H9 (cell line): Measurements from ENCODE around the gene CALML5. TPM values are rescaled to one million over a fixed set of nuclear protein-coding genes. Genes with fewer than 3 reads are reported as not detected.

ENCODE experiments used
- DNase-seq: peaks from one replicate; pipeline ENCODE4 v3.0.0-alpha.2; 2017
- H2AFZ ChIP-seq: one replicate; pipeline ENCODE4 v1.6.1; 2013; ENCODE audit warnings: mild to moderate bottlenecking, low read length, control low read depth, moderate library complexity
- H2AK5ac ChIP-seq: 2 replicates; pipeline ENCODE4 v1.6.1; 2013; ENCODE audit warnings: low read length, control low read depth, mixed read lengths; ENCODE audit not compliant: insufficient read length
- H2BK120ac ChIP-seq: one replicate; pipeline ENCODE4 v1.6.1; 2013; ENCODE audit warnings: low read depth, mild to moderate bottlenecking, low read length, control low read depth, inconsistent platforms; ENCODE audit not compliant: poor library complexity, severe bottlenecking
- H2BK12ac ChIP-seq: 2 replicates; pipeline ENCODE4 v1.6.1; 2013; ENCODE audit warnings: low read length, control low read depth, mixed read lengths, low read depth; ENCODE audit not compliant: insufficient read length
- H2BK15ac ChIP-seq: 2 replicates; pipeline ENCODE4 v1.6.1; 2013; ENCODE audit warnings: low read depth, low read length, control low read depth
- H2BK20ac ChIP-seq: one replicate; pipeline ENCODE4 v1.6.1; 2013; ENCODE audit warnings: low read depth, mild to moderate bottlenecking, low read length, control low read depth, inconsistent platforms; ENCODE audit not compliant: poor library complexity, severe bottlenecking
- H2BK5ac ChIP-seq: 2 replicates; pipeline ENCODE4 v1.6.1; 2013; ENCODE audit warnings: low read length, control low read depth, mixed read lengths; ENCODE audit not compliant: insufficient read length
- H3K14ac ChIP-seq: 2 replicates; pipeline ENCODE4 v1.6.1; 2013; ENCODE audit warnings: low read length, control low read depth; ENCODE audit not compliant: insufficient read depth
- H3K18ac ChIP-seq: 2 replicates; pipeline ENCODE4 v1.6.1; 2013; ENCODE audit warnings: low read depth, mild to moderate bottlenecking, mixed read lengths, low read length, control low read depth; ENCODE audit not compliant: insufficient read length
- H3K23ac ChIP-seq: 2 replicates; pipeline ENCODE4 v1.6.1; 2013; ENCODE audit warnings: low read length, control low read depth, mixed read lengths, low read depth; ENCODE audit not compliant: insufficient read length
- H3K23me2 ChIP-seq: 2 replicates; pipeline ENCODE4 v1.6.1; 2013; ENCODE audit warnings: low read depth, mild to moderate bottlenecking, mixed read lengths, low read length, control low read depth; ENCODE audit not compliant: insufficient read length, poor library complexity, severe bottlenecking
- H3K27ac ChIP-seq: 2 replicates; pipeline ENCODE4 v1.5.1; 2013; ENCODE audit warnings: low read length, control low read depth, mixed read lengths, low read depth; ENCODE audit not compliant: insufficient read length
- H3K27me3 ChIP-seq: 2 replicates; pipeline ENCODE4 v1.6.1; 2013; ENCODE audit warnings: low read length, control low read depth, inconsistent platforms; ENCODE audit not compliant: insufficient read depth
- H3K4ac ChIP-seq: 2 replicates; pipeline ENCODE4 v1.6.1; 2013; ENCODE audit warnings: low read depth, mild to moderate bottlenecking, control low read depth, inconsistent platforms, low read length, moderate library complexity
- H3K4me1 ChIP-seq: 2 replicates; pipeline ENCODE4 v1.6.1; 2013; ENCODE audit warnings: low read length, control low read depth, inconsistent platforms; ENCODE audit not compliant: insufficient read depth
- H3K4me2 ChIP-seq: 2 replicates; pipeline ENCODE4 v1.6.1; 2013; ENCODE audit warnings: low read length, control low read depth, mixed read lengths; ENCODE audit not compliant: insufficient read length, insufficient read depth
- H3K56ac ChIP-seq: 2 replicates; pipeline ENCODE4 v1.6.1; 2013; ENCODE audit warnings: low read depth, mild to moderate bottlenecking, mixed read lengths, low read length, control low read depth; ENCODE audit not compliant: insufficient read length
- H3K79me1 ChIP-seq: 2 replicates; pipeline ENCODE4 v1.6.1; 2013; ENCODE audit warnings: low read depth, mild to moderate bottlenecking, moderate library complexity, low read length, control low read depth, inconsistent platforms; ENCODE audit not compliant: insufficient read depth, poor library complexity, severe bottlenecking
- H3K79me2 ChIP-seq: 2 replicates; pipeline ENCODE4 v1.6.1; 2013; ENCODE audit warnings: low read length, control low read depth, inconsistent platforms; ENCODE audit not compliant: insufficient read depth
- H3K9ac ChIP-seq: 2 replicates; pipeline ENCODE4 v1.6.1; 2013; ENCODE audit warnings: low read length, control low read depth, mixed read lengths; ENCODE audit not compliant: insufficient read length; ENCODE audit errors: extremely low read depth
- H3K9me3 ChIP-seq: one replicate; pipeline ENCODE4 v1.6.1; 2013; ENCODE audit warnings: low read depth, low read length, inconsistent platforms; ENCODE audit not compliant: control insufficient read depth
- H3T11ph ChIP-seq: one replicate; pipeline ENCODE4 v1.6.1; 2013; ENCODE audit warnings: mild to moderate bottlenecking, low read length, control low read depth, inconsistent platforms
- H4K20me1 ChIP-seq: one replicate; pipeline ENCODE4 v1.6.1; 2013; ENCODE audit not compliant: control insufficient read depth, insufficient read length, insufficient read depth
- H4K5ac ChIP-seq: 2 replicates; pipeline ENCODE4 v1.6.1; 2013; ENCODE audit warnings: low read depth, mild to moderate bottlenecking, mixed read lengths, low read length, control low read depth; ENCODE audit not compliant: insufficient read length
- H4K8ac ChIP-seq: replicated peaks from 2 replicates; pipeline ENCODE4 v1.6.1; 2013; ENCODE audit warnings: low read length, control low read depth, mixed read lengths, low read depth; ENCODE audit not compliant: insufficient read length
- H4K91ac ChIP-seq: 2 replicates; pipeline ENCODE4 v1.6.1; 2013; ENCODE audit warnings: low read depth, mild to moderate bottlenecking, moderate library complexity, mixed read lengths, low read length, control low read depth; ENCODE audit not compliant: insufficient read length
- H3K27ac Mint-ChIP-seq, 3 experiments: 2 replicates in 2 of 3; 3 replicates in 1 of 3; pipeline ENCODE4 v1.8.0; 2020 to 2021; ENCODE audit warnings: mixed read lengths in 3 of 3, mild to moderate bottlenecking in 1 of 3, moderate library complexity in 1 of 3
- H3K27me3 Mint-ChIP-seq: 2 replicates; pipeline ENCODE4 v1.8.0; 2021; ENCODE audit warnings: low read depth, mild to moderate bottlenecking, moderate library complexity, mixed read lengths
- H3K36me3 Mint-ChIP-seq, 3 experiments: 2 replicates in 2 of 3; 3 replicates in 1 of 3; pipeline ENCODE4 v1.8.0; 2020 to 2021; ENCODE audit warnings: low read depth in 3 of 3, mixed read lengths in 3 of 3; ENCODE audit not compliant: insufficient read depth in 1 of 3
- H3K4me1 Mint-ChIP-seq, 2 experiments: 2 replicates each; pipeline ENCODE4 v1.8.0; 2020; ENCODE audit warnings: mixed read lengths in 2 of 2
- H3K4me3 Mint-ChIP-seq, 2 experiments: 2 replicates in 1 of 2; 3 replicates in 1 of 2; pipeline ENCODE4 v1.8.0; 2020 to 2021; ENCODE audit warnings: mild to moderate bottlenecking in 2 of 2, mixed read lengths in 2 of 2, moderate library complexity in 1 of 2
- H3K9me3 Mint-ChIP-seq, 2 experiments: 2 replicates in 1 of 2; 3 replicates in 1 of 2; pipeline ENCODE4 v1.8.0; 2020; ENCODE audit warnings: mild to moderate bottlenecking in 2 of 2, mixed read lengths in 2 of 2, moderate library complexity in 1 of 2
- CTCF ChIP-seq: fragments of 200-600 bp; sonication (generic); conservative IDR thresholded peaks from 3 replicates; pipeline ENCODE4 v1.8.0; 2021; ENCODE audit warnings: antibody characterized with exemption, mild to moderate bottlenecking
- WGBS: extraction: QIAGEN DNeasy Blood & Tissue Kit; methylation state at CpG from one replicate; pipeline ENCODE4 v1.1.7; 2013; ENCODE audit warnings: missing lambda C conversion rate, low lambda C conversion rate, mixed read lengths; ENCODE audit not compliant: insufficient read length; ENCODE audit errors: extremely low coverage; 5-methylcytosine and 5-hydroxymethylcytosine counted together
- total RNA-seq: library from RNA; stranded (reverse); gene quantifications from 2 replicates; pipeline ENCODE4 v1.2.1, GENCODE V29; 2021

The CALML5 gene
- total RNA-seq, 1 experiment from 2014 or later: not detected

- no peak overlapping the region for H2BK5ac ChIP-seq
- H3K4me1 Mint-ChIP-seq: peaks cover 6 to 9% of the 10 kb centered on the region in 2 experiments
- no peaks in the 10 kb centered on the region for H3K79me2 ChIP-seq
- H3K56ac ChIP-seq: no peak overlapping the region
- H2BK15ac ChIP-seq: 0 out of 2 replicates have a peak overlapping the region, but pooled peaks have one; percentile 77
- no peaks in the 10 kb centered on the region; the same call in 1 of the 2 replicates for H3K27me3 Mint-ChIP-seq
- H3K14ac ChIP-seq: no peak overlapping the region; the same call in 1 of the 2 replicates
- no peak overlapping the region for H3T11ph ChIP-seq
- no peaks in the 10 kb centered on the region for H3K27me3 ChIP-seq
- H3K4me1 ChIP-seq: peaks cover 10% of the 10 kb centered on the region; the same call in 1 of the 2 replicates
- H3K4me2 ChIP-seq: no peak overlapping the region
- no peaks in the 10 kb centered on the region for H4K20me1 ChIP-seq
- no peaks in the 10 kb centered on the region for H3K36me3 Mint-ChIP-seq
- no peak overlapping the region for H3K18ac ChIP-seq
- H3K4me3 Mint-ChIP-seq: no peak overlapping the region
- H4K8ac ChIP-seq: no peak overlapping the region
- DNase-seq: peak; percentile 22
- H4K5ac ChIP-seq: no peak overlapping the region
- no peak overlapping the region for H3K9ac ChIP-seq
- TF ChIP-seq CTCF: no peak
- H2AFZ ChIP-seq: no peak overlapping the region
- no peaks in the 10 kb centered on the region for H3K79me1 ChIP-seq
- peak overlapping the region in 2 of 3 experiments; percentile 54 to 84; a peak in 2 of 7 replicates for H3K27ac Mint-ChIP-seq
- H2AK5ac ChIP-seq: no peak overlapping the region
- H3K23ac ChIP-seq: no peak overlapping the region
- H2BK120ac ChIP-seq: no peak overlapping the region
- no peak overlapping the region for H2BK12ac ChIP-seq
- peak overlapping the region; percentile 87 for H4K91ac ChIP-seq
- no peaks in the 10 kb centered on the region for H3K23me2 ChIP-seq
- H3K9me3 Mint-ChIP-seq: peaks cover 2 to 3% of the 10 kb centered on the region in 2 experiments; a peak in 2 of 5 replicates
- no peak overlapping the region for H3K27ac ChIP-seq
- H3K9me3 ChIP-seq: no peaks in the 10 kb centered on the region
- no peak overlapping the region for H3K4ac ChIP-seq
- no CpG with 5 or more reads among the region's 18 CpGs for WGBS
- no peak overlapping the region for H2BK20ac ChIP-seq
Measured at GRCh38 chr10:5478694-5479305, 20.6 kb downstream of the CALML5 start.
